NK-92 (cell line): ENCODE data around the gene MTUS2.

Experiments
- DNase-seq: peaks from one replicate; lab custom pipeline; 2025; ENCODE audit not compliant: unreplicated experiment; lab: John Stamatoyannopoulos, UW

Gene MTUS2

DNA sequence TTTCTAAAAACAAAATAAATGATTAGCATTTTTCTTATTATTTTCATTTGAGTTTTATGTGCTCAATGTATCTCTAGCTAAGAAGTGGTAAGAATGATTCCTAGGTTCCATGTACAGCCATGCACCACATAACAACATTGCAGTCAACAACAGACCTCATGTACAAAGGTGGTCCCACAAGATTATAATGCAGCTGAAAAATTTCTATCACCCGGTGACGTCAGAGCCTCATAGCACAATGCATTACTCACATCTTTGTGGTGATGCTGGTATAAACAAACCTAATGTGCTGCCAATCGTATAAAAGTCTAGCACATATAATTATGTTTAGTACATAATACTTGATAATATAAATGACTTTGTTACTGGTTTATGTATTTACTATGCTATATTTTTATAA lies 654.9 kb downstream of the MTUS2 start:
- DNase-seq: no peak

DNA sequence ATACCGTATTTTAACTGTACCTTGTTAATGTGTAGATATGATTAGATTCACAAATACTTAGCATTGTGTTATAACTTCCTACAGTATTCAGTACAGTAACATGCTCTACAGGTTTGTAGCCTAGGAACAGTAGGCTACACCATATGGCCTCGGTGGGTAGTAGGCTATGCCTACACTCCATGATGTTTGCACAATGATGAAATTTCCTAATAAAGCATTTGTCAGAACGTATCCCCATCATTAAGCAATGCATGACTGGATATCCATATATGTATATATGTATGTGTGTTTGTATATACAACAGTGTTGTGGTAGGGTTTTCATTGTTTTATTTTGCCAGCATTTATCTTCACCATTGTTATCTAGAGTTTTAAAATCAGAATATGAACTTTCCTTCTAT lies 655.9 kb downstream of the MTUS2 start:
- no peak for DNase-seq

DNA sequence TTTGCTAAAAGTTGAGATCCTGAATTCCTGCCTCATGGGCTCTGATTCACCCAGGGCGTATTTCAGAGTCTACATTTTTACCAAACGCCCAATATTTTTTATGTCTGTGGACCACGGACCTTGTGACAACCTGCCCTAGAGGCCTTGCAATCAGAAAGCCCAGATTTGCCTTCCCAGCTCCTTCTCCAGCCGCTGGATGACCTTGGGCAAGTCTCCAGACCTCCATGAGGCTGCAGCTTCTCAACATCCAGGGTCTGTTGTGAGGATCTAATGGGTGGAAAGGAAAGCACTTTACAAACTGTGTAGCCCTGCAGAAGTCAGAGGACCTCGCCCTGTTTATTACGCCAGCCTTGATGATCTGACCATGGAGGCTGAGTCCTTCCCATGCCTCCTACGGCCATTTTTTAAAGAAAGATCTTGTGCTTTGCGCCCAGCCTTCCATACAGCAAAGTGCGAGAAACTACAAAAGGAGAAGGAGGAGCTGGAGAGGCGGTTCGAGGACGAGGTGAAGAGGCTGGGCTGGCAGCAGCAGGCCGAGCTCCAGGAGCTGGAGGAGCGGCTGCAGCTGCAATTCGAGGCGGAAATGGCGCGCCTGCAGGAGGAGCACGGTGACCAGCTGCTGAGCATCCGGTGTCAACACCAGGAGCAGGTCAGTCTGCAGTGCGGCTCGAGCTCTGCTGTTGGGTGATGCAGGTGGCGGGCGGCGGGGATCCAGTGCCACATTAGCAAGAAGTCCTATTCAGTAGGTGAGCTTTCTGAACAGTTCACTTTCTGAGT lies 659.8 kb downstream of the MTUS2 start:
- DNase-seq: no peak

- no peak for DNase-seq
Measured at GRCh38 chr13:29480893-29481525, 660.9 kb downstream of the MTUS2 start.

- no peak for DNase-seq
Measured at GRCh38 chr13:29481603-29482002, 661.5 kb downstream of the MTUS2 start.

- DNase-seq: no peak
Measured at GRCh38 chr13:29482504-29482903, 662.4 kb downstream of the MTUS2 start.

- DNase-seq: no peak
Measured at GRCh38 chr13:29483211-29483610, 663.1 kb downstream of the MTUS2 start.

DNA sequence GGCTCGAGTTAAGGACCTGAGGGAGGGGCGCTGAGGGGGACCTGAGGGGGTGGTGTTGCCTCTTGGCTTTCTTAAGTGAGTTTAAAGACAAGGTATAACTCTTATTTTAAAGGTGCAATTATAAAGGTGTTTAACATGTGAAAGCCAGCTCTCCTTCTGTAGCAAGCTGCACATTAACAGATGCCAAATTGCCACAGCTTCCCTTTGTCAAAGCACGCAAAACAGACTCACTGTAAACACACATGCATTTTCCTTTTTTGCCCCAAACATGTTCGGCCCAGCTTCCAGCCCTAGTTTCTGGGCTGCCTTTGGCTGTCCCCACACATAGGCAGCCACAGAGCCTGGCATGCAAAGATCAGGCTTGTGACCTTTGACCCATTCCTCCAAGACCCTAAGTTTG lies 663.5 kb downstream of the MTUS2 start:
- no peak for DNase-seq

DNA sequence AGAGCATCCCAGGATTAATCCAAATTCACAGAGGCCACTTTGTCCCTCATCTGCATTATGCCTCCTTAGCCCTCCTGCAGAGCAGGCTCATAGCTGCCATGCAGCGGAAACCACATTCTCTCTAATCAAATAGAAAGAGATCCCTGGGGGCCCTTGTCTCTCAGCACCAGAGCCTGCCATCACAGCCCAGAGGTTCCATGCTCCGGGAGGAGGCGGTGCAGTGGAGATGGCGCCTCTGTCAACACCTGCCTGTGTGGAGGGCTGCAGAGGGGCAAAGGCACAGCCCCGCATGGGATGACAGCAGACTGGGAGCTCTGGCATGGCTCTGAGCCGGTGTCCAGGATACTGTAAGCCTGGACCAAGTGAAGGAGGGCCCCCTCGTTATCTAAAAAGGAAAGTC lies 664.1 kb downstream of the MTUS2 start:
- DNase-seq: no peak

DNA sequence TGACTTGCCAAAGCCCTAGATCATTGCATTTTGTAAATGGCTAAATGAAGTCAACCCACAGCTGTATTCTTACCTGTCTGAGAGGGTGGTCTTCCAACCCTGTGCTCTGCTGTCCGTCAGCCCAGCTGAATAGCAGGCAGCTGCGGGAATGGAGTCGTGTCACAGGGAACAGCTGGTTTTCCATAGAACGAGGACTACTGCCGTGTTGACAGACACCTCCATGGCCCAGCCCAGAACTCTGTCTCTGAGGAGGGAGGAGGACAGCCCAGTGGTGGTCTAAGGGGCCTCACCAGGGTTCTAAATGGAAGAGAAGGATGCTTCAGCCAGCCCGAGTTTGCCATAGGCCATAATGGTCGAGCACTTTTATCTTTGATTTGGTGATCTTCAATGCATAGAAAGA lies 664.7 kb downstream of the MTUS2 start:
- DNase-seq: no peak

DNA sequence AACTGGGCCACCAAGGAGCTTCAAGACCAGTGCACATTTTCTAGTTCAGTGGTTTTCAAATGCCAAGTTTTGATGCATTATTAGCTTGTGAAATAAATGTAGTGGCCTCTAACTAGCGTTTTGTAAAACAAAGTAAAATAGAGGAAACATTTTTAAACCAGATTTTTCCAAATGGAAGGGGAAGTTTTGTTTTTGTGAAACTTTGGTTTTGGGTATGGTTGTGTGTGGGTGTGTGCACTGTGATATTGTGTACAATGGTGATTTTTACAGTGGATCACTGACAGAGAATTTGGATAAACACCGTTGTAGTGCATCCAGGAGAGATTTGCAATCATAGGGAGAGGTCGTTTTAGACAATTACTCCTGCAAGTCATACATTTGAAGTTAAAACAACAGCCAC lies 666.4 kb downstream of the MTUS2 start:
- no peak for DNase-seq

- DNase-seq: no peak
Measured at GRCh38 chr13:29487466-29488454, 667.6 kb downstream of the MTUS2 start.

GRCh38 chr13:29489650-29490560 lies 669.8 kb downstream of the MTUS2 start:
- DNase-seq: no peak

DNA sequence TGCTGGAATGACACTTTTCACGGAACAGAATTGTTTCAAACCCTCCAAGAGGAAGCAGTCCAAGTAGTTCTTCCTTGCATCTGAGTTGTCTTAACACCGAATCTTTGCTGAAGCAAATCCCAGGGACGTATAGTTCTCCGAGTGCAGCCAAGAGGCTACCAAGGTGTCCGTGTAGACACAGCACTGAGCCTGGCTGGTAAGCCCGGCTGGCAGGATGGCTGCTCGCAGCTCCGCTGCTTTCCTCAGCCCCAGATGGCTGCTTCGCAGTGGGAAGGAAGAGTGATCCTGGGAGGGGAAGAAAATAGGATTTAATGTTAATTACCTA lies 670.4 kb downstream of the MTUS2 start:
- DNase-seq: no peak

- no peak for DNase-seq
Measured at GRCh38 chr13:29491248-29491647, 671.1 kb downstream of the MTUS2 start.

- no peak for DNase-seq
Measured at GRCh38 chr13:29493796-29494195, 673.7 kb downstream of the MTUS2 start.

DNA sequence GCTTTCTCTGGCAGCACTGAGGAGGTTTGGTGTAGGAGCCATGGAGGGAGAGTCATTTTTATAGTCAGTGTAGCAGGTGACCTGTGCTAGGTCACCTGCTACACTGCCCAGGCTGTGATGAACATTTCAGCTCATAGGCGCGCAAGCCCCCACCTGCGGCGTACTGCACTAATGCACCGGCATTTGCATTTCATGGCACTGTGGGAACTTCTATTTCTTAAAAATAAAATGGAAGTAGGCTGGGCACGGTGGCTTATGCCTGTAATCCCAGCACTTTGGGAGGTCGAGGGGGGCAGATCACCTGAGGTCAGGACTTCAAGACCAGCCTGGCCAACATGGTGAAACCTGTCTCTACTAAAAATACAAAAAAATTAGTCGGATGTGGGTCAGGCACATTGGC lies 674.4 kb downstream of the MTUS2 start:
- DNase-seq: no peak

DNA sequence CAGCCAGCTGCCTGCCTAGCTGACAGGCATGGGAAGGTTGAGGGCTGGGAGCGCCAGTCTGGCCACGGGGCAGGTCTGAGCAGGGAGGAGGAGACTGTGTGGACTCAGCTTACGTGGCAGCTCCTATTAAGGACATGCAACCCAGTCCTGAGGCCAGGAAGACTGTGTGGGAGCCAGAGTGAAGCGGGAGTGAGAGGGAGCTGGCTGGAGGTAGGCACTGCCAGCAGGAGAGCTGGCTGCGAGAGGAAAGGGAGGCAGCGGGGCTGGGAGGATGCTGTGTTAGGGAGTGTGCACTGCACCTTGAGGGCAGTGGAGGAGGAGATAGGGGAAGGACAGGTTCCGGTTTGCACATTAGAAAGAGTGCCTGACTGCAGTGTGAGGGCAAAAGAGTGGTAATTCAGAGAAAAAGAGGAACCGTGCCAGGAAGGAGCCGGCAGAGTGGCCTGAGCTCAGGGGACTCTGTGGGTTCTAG lies 676.1 kb downstream of the MTUS2 start:
- no peak for DNase-seq

- DNase-seq: no peak
Measured at GRCh38 chr13:29497137-29497654, 677.1 kb downstream of the MTUS2 start.

- no peak for DNase-seq
Measured at GRCh38 chr13:29498426-29499040, 678.4 kb downstream of the MTUS2 start.
